Stromal cell of bone marrow (primary cell): ENCODE measurements around the gene ARHGAP35.
"Not testable (repeated sequence)": the region's sequence is repeated elsewhere in the genome, so short reads cannot be mapped to it uniquely, and the experiment has no call there.

Experiments used
- DNase-seq: peaks from one replicate; pipeline ENCODE4 v3.0.0-alpha.2; 2012; ENCODE audit warnings: low read depth

The ARHGAP35 gene

GRCh38 chr19:46860846-46861690 is at the start of gene ARHGAP35:
TSS of gene ARHGAP35 (plus strand) at chr19:46860997. CDS start at chr19:46918676, 57,679 bp downstream.
- DNase-seq, result peak; percentile 70

GRCh38 chr19:46812977-46813838 is 47.6 kb upstream of the ARHGAP35 start:
- no peak for DNase-seq

GRCh38 chr19:46813839-46814358 is 46.9 kb upstream of the ARHGAP35 start:
- DNase-seq, result no peak

GRCh38 chr19:46815833-46816627 is 44.8 kb upstream of the ARHGAP35 start:
- DNase-seq, result no peak

GRCh38 chr19:46818812-46819211 is 42.0 kb upstream of the ARHGAP35 start:
- no peak for DNase-seq

GRCh38 chr19:46821512-46822409 is 39.0 kb upstream of the ARHGAP35 start:
- no peak for DNase-seq

GRCh38 chr19:46822410-46822787 is 38.4 kb upstream of the ARHGAP35 start:
- not testable (repeated sequence) for DNase-seq

GRCh38 chr19:46823049-46823448 is 37.7 kb upstream of the ARHGAP35 start:
- DNase-seq, result no peak

- no peak for DNase-seq
Measured at GRCh38 chr19:46824890-46825730, 35.7 kb upstream of the ARHGAP35 start.

GRCh38 chr19:46825731-46826055 is 35.1 kb upstream of the ARHGAP35 start:
- no peak for DNase-seq

- DNase-seq, result no peak
Measured at GRCh38 chr19:46828484-46828883, 32.3 kb upstream of the ARHGAP35 start.

- no peak for DNase-seq
Measured at GRCh38 chr19:46830864-46831263, 29.9 kb upstream of the ARHGAP35 start.

- no peak for DNase-seq
Measured at GRCh38 chr19:46834121-46834520, 26.7 kb upstream of the ARHGAP35 start.

- DNase-seq, result no peak
Measured at GRCh38 chr19:46834984-46835383, 25.8 kb upstream of the ARHGAP35 start.

- DNase-seq, result no peak
Measured at GRCh38 chr19:46838160-46838559, 22.6 kb upstream of the ARHGAP35 start.

GRCh38 chr19:46839752-46840497 is 20.9 kb upstream of the ARHGAP35 start:
- DNase-seq, result no peak

- no peak for DNase-seq
Measured at GRCh38 chr19:46840498-46840942, 20.3 kb upstream of the ARHGAP35 start.

GRCh38 chr19:46841458-46842083 is 19.2 kb upstream of the ARHGAP35 start:
- DNase-seq, result no peak

GRCh38 chr19:46842791-46843190 is 18.0 kb upstream of the ARHGAP35 start:
- no peak for DNase-seq
